K562 (cell line): ENCODE measurements around the gene HMCN1. TPM values are rescaled to one million over a fixed set of nuclear protein-coding genes. Genes with fewer than 3 reads are reported as not detected.

Experiments
- ATAC-seq: fragments of 200-7000 bp; cut with Tn5 transposase; 3 replicates; pipeline ENCODE4 v1.9.1; 2020; ENCODE audit warnings: moderate library complexity
- BruUV-seq: library from RNA; stranded (reverse); fragments of 400-500 nt; replicated peaks from 2 replicates; lab custom pipeline; 2021; lab: Mats Ljungman, UMichigan
- CTCF ChIA-PET: fragments of 300-600 bp; formaldehyde crosslinking; extraction: SDS; loops from one replicate; lab custom pipeline; 2021; ENCODE audit warnings: low intra/inter-chr PET ratio; lab: Yijun Ruan, JAX
- POLR2A ChIA-PET: fragments of 300-600, 350-650 bp; sonication (Branson Sonifier 250); formaldehyde crosslinking; extraction: SDS; loops from one replicate; lab custom pipeline; 2021; ENCODE audit warnings: antibody characterized with exemption, inconsistent platforms; lab: Yijun Ruan, JAX
- DNase-seq, 4 experiments: peaks; one replicate each; pipeline versions ENCODE4 v3.0.0 to v3.0.0-alpha.2; 2011 to 2018; ENCODE audit warnings: low spot score in 3 of 4, mixed read lengths in 3 of 4; ENCODE audit errors: extremely low read depth in 1 of 4
- FAIRE-seq: peaks from 2 replicates; lab custom pipeline; 2011; peaks lifted over from hg19 to GRCh38; lab: Jason Lieb, UNC
- H2AFZ ChIP-seq: 2 replicates; pipeline ENCODE4 v1.6.0; 2011; ENCODE audit warnings: low read depth, low read length, control low read depth, inconsistent platforms
- H3K27ac ChIP-seq: fragments of 200-600 bp; 3 replicates; pipeline ENCODE4 v1.8.0; 2011; ENCODE audit warnings: low read depth, mild to moderate bottlenecking, control low read depth, inconsistent platforms, low read length, moderate library complexity, mixed read lengths; ENCODE audit errors: extremely low read depth
- H3K27me3 ChIP-seq, 2 experiments: fragments of 300-600 bp in 1 of 2; 2 replicates in 1 of 2; 3 replicates in 1 of 2; pipeline versions ENCODE4 v1.6.0 to v1.8.0; 2011; ENCODE audit warnings: inconsistent platforms in 2 of 2, low read length in 2 of 2, mild to moderate bottlenecking in 1 of 2, mixed read lengths in 1 of 2, moderate library complexity in 1 of 2; ENCODE audit not compliant: control insufficient read depth in 2 of 2, insufficient read depth in 2 of 2
- H3K36me3 ChIP-seq: fragments of 300-600 bp; 3 replicates; pipeline ENCODE4 v1.8.0; 2011; ENCODE audit warnings: mild to moderate bottlenecking, low read length, inconsistent platforms; ENCODE audit not compliant: control insufficient read depth, insufficient read depth
- H3K4me1 ChIP-seq, 2 experiments: fragments of 200-600 bp in 1 of 2; replicated peaks in 1 of 2; 2 replicates in 1 of 2; 3 replicates in 1 of 2; pipeline versions ENCODE4 v1.5.1 to v1.8.0; 2011; ENCODE audit warnings: inconsistent platforms in 2 of 2, low read length in 2 of 2, mild to moderate bottlenecking in 1 of 2, mixed read lengths in 1 of 2, moderate library complexity in 1 of 2; ENCODE audit not compliant: control insufficient read depth in 2 of 2, insufficient read depth in 2 of 2
- H3K4me2 ChIP-seq: 2 replicates; pipeline ENCODE4 v1.6.1; 2011; ENCODE audit warnings: low read length, control low read depth, inconsistent platforms, mixed read lengths; ENCODE audit not compliant: insufficient read depth
- H3K4me3 ChIP-seq: fragments of 200-600 bp; sonication (generic), shearing (Covaris generic); 2 replicates; pipeline ENCODE4 v1.5.1; 2016; ENCODE audit warnings: control low read depth, inconsistent platforms
- H3K79me2 ChIP-seq: fragments of 200-600 bp; 3 replicates; pipeline ENCODE4 v1.8.0; 2011; ENCODE audit warnings: low read length, inconsistent platforms; ENCODE audit not compliant: control insufficient read depth, insufficient read depth
- H3K9ac ChIP-seq, 2 experiments: 2 replicates each; pipeline versions ENCODE4 v1.6.0 to v1.6.1; 2011; ENCODE audit warnings: low read depth in 2 of 2, low read length in 2 of 2, control low read depth in 1 of 2, inconsistent platforms in 1 of 2, mild to moderate bottlenecking in 1 of 2, mixed read lengths in 1 of 2; ENCODE audit not compliant: insufficient read depth in 1 of 2
- H3K9me1 ChIP-seq: one replicate; pipeline ENCODE4 v1.6.0; 2011; ENCODE audit warnings: inconsistent platforms, mild to moderate bottlenecking, low read length, moderate library complexity; ENCODE audit not compliant: control insufficient read depth, insufficient read depth
- H3K9me3 ChIP-seq: replicated peaks from 2 replicates; pipeline ENCODE4 v1.5.1; 2011; ENCODE audit warnings: low read depth, low read length, inconsistent platforms; ENCODE audit not compliant: control insufficient read depth, insufficient read depth
- H4K20me1 ChIP-seq: replicated peaks from 2 replicates; pipeline ENCODE4 v1.6.1; 2011; ENCODE audit warnings: low read length, inconsistent platforms, mixed read lengths; ENCODE audit not compliant: control insufficient read depth, insufficient read depth
- C11orf30 ChIP-seq: fragments of 450-650 bp; IDR thresholded peaks from 2 replicates; pipeline ENCODE4 v1.6.1; 2016; ENCODE audit warnings: low read depth, mild to moderate bottlenecking
- HCFC1 ChIP-seq: IDR thresholded peaks from 2 replicates; pipeline ENCODE4 v1.6.1; 2012; ENCODE audit warnings: low read depth, low read length, improper control_type of control experiment
- HOXB6 ChIP-seq: fragments of 250-450 bp; sonication (Bioruptor Pico); IDR thresholded peaks from 2 replicates; pipeline ENCODE4 v1.5.1; 2022; ENCODE audit warnings: mild to moderate bottlenecking, borderline replicate concordance
- MIER1 ChIP-seq: fragments of 450-650 bp; IDR thresholded peaks from 2 replicates; pipeline ENCODE4 v1.6.1; 2016; ENCODE audit warnings: antibody characterized with exemption, mild to moderate bottlenecking, low read depth
- MYC ChIP-seq, 2 experiments: fragments of 250-450 bp in 1 of 2; sonication (Bioruptor Pico) in 1 of 2; IDR thresholded peaks; 2 replicates each; pipeline versions ENCODE4 v1.5.1 to v1.6.1; 2012 to 2021; ENCODE audit warnings: low read depth in 2 of 2, borderline replicate concordance in 1 of 2, improper control_type of control experiment in 1 of 2, low read length in 1 of 2, mild to moderate bottlenecking in 1 of 2, moderate library complexity in 1 of 2
- NCOA1 ChIP-seq: fragments of 450-650 bp; IDR thresholded peaks from 2 replicates; pipeline ENCODE4 v1.6.1; 2016; ENCODE audit warnings: low read depth
- SAFB ChIP-seq: fragments of 200-400 bp; formaldehyde crosslinking; IDR thresholded peaks from 2 replicates; pipeline ENCODE4 v1.6.1; 2017; ENCODE audit warnings: low read depth, low read length, borderline replicate concordance
- ZBTB1 ChIP-seq: sonication (generic); formaldehyde crosslinking; IDR thresholded peaks from 2 replicates; pipeline ENCODE4 v1.8.1; 2023; ENCODE audit warnings: missing genetic modification reagents, low read depth, mild to moderate bottlenecking, borderline replicate concordance
- in situ Hi-C: fragments of 300-500 bp; cut with MboI; formaldehyde crosslinking; loops from 4 replicates; pipeline ENCODE4 v1.15.0; 2018; ENCODE audit warnings: inconsistent platforms, mixed read lengths
- intact Hi-C: fragments of 100-400 bp; cut with micrococcal nuclease; formaldehyde crosslinking; loops from 2 replicates; pipeline ENCODE4 v1.14.2; 2022
- polyA plus RNA-seq, 8 experiments: library from polyadenylated mRNA; depleted of rRNA in 4 of 8; stranded (reverse) in 5 of 8; unstranded in 3 of 8; fragments of >200 nt; fragmentation: Nextera tagmentation in 2 of 8; fragmentation: Illumina TruSeq in 1 of 8; extraction: Ambion mirVana in 2 of 8; extraction: Trizol in 1 of 8; gene quantifications; 2 replicates each; pipeline versions ENCODE4 v1.2.1 to v1.2.3, GENCODE V29; 2011 to 2014; ENCODE audit warnings: inconsistent platforms in 1 of 8, missing spikeins in 1 of 8
- total RNA-seq, 7 experiments: library from RNA; depleted of rRNA in 6 of 7; stranded (reverse); fragments of >200 nt in 6 of 7; fragmentation: Illumina TruSeq in 2 of 7; extraction: Trizol in 2 of 7; gene quantifications; 2 replicates each; pipeline versions ENCODE4 v1.2.1 to v1.2.3, GENCODE V29; 2011 to 2021; ENCODE audit warnings: low replicate concordance in 1 of 7

Gene HMCN1
- total and polyA plus RNA-seq, 9 of the 15 experiments (the other 6 are each of a cell fraction or from before 2014, with no cell fraction given): 0.07 to 0.36 (median 0.21) TPM

DNA sequence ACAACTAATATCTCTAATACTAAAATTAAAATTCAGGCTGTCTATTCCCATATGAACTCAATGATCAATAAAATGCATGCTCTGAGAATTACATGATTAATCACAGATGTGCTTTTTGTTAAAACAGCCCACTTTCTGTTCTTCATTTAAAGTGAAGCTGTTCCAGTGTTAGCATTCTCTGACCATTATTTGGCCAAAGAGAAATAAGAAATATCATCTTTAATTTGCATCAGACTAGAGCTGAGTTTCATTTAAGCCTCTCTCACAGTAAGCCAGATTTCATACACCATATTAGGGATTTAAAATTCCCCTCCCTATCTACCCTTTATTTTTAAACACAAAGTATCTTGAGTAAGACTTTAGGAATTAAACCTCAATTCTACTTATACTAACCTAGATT is 379.3 kb downstream of the HMCN1 start:
- no peaks in the 10 kb centered on the region for H3K79me2 ChIP-seq
- no peak for DNase-seq
- POLR2A ChIA-PET: interaction anchor here (0.6 kb wide), 1 partner anchor 20 kb away, joined by 3 read pairs; no protein-coding TSS in a partner anchor
- no peaks in the 10 kb centered on the region for H3K9me1 ChIP-seq
- H3K36me3 ChIP-seq: no peaks in the 10 kb centered on the region
- H3K4me3 ChIP-seq: no peak overlapping the region
- intact Hi-C loops (loop anchor here (10.0 kb wide), 1 partner anchor 799 kb away; the partner anchor contains the start of gene IVNS1ABP), in situ Hi-C loops (no loop called here)
- no peak overlapping the region for H3K4me2 ChIP-seq
- no peak overlapping the region for H3K27ac ChIP-seq
- no peak overlapping the region for H3K9ac ChIP-seq
- FAIRE-seq: no peak
- TF ChIP-seq HCFC1 (no peak), HOXB6 (no peak), SAFB (no peak), ZBTB1 (CRISPR knock-in tag) (no peak), MIER1 (no peak), NCOA1 (no peak), MYC (IDR thresholded peaks at IDR 0.05; ENCODE audit: low read depth, low read length) (no peak), MYC (CRISPR knock-in tag; IDR thresholded peaks at IDR 0.05; ENCODE audit: borderline replicate concordance, low read depth) (no peak), C11orf30 (no peak)
- TF ChIP-seq, all 486 proteins: peak for 0
- no peaks in the 10 kb centered on the region for H4K20me1 ChIP-seq
- H3K27me3 ChIP-seq: no peaks in the 10 kb centered on the region
- H3K9me3 ChIP-seq: no peaks in the 10 kb centered on the region
- H2AFZ ChIP-seq: no peak overlapping the region
- ATAC-seq: no peak
- no TSS peak for BruUV-seq
- CTCF ChIA-PET: no interaction called here
- H3K4me1 ChIP-seq: peaks cover 0 to 10% of the 10 kb centered on the region in 2 experiments; a peak in 2 of 5 replicates
